Measurements from ENCODE around the gene ANHX.

The ANHX gene

DNA sequence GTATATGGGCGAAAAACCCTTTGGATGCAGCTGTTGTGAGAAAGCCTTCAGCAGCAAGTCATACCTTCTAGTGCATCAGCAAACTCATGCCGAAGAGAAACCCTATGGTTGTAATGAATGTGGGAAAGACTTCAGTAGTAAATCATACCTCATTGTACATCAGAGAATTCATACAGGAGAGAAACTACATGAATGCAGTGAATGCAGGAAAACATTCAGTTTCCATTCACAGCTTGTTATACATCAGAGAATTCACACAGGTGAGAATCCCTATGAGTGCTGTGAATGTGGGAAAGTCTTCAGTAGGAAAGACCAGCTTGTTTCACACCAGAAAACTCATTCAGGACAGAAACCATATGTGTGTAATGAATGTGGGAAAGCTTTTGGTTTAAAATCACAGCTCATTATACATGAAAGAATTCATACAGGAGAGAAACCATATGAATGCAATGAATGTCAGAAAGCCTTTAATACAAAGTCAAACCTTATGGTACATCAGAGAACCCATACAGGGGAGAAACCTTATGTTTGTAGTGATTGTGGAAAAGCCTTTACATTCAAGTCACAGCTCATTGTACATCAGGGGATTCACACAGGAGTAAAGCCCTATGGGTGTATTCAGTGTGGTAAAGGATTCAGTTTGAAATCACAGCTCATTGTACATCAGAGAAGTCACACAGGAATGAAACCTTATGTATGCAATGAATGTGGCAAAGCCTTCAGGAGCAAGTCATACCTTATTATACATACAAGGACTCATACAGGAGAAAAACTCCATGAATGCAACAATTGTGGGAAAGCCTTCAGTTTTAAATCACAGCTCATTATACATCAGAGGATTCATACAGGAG is 33.0 kb downstream of the ANHX start:
- no peak for DNase-seq

DNA sequence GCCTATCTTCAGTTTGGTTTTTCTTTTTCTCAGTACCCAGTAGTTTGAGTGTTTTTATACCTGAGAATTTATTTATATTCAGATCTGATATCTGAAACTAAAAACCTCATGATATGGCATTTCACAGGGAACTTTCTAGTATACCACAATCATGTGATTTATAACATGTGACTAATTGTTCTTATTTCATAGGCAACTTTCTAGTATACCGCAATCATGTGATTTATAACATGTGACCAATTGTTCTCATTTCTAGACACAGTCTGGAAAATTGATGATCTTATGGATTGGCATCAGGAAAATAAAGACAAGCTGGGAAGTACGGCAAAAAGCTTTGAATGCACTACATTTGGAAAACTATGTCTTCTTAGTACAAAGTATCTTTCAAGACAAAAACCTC is 33.8 kb downstream of the ANHX start:
- no peak for DNase-seq

DNA sequence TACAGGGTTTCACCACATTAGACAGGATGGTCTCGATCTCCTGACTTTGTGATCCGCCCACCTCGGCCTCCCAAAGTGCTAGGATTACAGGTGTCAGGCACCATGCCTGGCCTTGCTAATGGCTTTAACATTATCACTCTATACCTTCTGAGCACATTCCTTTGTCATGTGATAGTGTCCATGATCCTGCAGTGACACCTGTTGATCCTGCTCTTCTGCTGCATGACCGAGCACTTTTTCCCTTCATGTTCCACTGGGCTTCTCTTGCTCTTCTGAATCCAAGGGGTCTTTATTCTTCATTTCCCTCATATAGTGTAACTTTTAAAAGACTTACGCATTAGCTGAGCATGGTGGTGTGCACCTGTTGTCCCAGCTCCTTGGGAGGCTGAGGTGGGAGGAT is 42.8 kb downstream of the ANHX start:
- DNase-seq, result no peak

DNA sequence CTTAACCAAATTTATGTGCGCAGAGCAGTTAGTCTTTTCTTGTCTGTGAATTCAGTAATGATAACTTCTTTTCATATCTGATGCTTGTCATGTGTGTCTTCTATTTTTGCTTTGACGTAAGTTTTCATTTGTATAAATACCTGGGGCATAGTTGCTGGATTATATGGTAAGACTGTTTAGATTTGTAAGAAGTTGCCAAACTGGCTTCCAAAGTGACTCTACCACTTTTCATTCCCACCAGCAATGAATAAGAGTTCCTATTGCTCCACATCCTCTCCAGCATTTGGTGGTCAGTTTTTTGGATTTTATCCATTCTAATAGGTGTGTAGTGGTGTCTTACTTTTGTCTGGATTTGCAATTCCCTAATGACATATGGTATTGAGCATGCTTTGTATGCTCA is 45.5 kb downstream of the ANHX start:
- no peak for DNase-seq

DNA sequence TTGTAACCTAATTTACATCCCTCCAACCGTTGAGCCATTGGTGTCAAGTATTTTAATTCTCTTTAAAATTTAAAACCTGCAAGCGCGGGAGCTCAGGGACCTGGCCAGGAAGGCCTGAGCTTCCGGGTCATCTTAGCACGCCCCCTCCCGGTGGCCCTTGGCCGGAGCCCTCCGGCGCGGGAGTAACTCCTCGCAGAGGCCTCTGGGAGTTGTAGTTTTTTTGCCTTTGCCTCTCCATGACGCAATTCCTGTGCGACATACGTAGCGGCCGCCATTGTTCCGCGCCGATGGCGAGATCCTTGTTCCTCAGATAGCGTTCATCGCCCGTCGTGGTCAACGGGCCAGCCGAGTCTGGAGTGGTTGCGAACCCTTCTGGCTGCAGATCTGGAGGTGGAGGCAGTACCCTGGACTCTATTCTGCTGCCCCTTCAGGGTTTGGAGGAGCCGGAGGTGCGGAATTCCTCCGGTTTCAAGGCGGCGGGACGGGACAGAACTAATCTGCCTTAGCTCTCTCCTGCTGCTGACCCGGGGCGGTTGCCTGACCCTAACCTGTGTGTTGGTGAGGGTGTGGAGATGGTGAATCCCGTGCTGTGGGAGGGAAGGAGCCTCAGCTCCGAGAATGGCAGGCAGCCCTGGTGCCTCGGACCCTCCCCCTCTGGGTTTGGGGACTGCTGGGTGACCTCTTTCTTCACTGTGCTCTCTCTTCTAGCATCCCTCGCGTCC is 54.3 kb downstream of the ANHX start, which contains the start of gene ZNF268:
TSS of gene ZNF268 (plus strand) at position 258 of the 722 bp plus-strand sequence. CDS start 503 bp downstream, outside the sequence.
- peak; percentile 58 for DNase-seq

DNA sequence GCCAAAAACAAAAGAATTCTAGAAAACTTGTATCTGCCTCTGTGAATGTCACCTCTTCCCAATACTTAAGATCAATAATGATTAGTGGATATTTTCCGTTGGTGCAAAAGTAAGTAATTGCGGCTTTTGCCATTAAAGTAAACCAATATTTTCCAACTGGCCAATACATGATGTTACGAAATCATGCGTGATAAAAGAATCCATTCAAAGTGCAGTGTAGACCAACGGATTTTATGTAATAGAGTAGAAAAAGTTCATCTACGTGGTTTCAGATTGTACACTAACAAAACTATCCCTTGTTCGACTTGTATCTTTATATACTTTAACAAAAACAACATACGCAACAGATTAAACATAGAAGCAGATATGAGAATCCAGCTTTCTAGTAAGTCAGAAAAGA is 55.0 kb downstream of the ANHX start:
- DNase-seq, result no peak

DNA sequence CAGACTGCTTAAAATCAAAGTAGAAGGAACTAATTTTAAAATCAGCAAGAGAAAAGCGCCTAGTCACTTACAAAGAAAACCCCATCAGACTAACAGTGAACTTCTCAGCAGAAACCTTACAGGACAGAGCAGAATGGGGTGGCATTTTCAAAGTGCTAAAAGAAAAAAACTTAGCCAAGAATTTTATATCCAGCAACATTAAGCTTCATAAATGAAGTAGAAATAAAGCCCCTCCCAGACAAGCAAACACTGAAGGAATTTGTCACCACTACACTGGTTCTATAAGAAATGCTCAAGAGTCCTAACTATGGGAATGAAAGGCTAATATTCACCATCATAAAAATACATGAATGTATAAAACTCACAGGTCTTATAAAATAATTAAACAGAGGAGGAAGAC is 60.8 kb downstream of the ANHX start:
- DNase-seq, result no peak

DNA sequence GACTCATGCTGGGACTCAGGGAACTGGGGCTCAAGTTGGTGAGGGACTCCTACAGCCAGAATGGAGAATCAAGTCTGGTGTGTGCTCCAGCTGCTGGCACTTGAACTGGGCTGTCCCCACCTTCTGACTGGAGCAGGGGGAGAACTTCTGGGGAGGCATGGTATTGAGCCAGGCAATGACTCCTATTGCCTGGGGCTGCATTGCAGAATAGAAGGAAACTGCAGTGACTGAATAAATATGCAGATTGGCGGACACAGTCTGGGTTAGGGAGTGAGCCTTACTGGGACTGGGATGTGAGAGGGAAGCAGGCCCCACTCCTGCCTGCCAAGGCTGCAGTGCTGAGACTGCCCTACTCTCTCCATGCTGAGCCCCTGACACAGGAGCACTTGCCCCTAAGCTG is 63.2 kb downstream of the ANHX start:
- no peak for DNase-seq
